Gastroesophageal sphincter (tissue), 4 donors: ENCODE measurements around the gene PSME4. TPM values are rescaled to one million over a fixed set of nuclear protein-coding genes. Genes with fewer than 3 reads are reported as not detected.
"Not testable (repeated sequence)": the region's sequence is repeated elsewhere in the genome, so short reads cannot be mapped to it uniquely, and the experiment has no call there.

Experiments used
- ATAC-seq: fragments of 150-250 bp; one replicate; pipeline ENCODE4 v1.9.1; 2016; ENCODE audit warnings: mild to moderate bottlenecking, moderate library complexity
- H3K27ac ChIP-seq, 4 donors: fragments of 200-600 bp; sonication (generic) in 3 of 4; 1 replicate in 3 of 4; 2 replicates in 1 of 4; pipeline ENCODE4 v1.5.1; 2016 to 2019
- H3K27me3 ChIP-seq: fragments of 200-600 bp; sonication (generic); one replicate; pipeline ENCODE4 v1.5.1; 2019
- H3K36me3 ChIP-seq, 2 donors: fragments of 200-600 bp; sonication (generic); one replicate each; pipeline ENCODE4 v1.5.1; 2019; ENCODE audit warnings: control low read depth in 1 of 2
- H3K4me1 ChIP-seq, 3 donors: fragments of 200-600 bp; sonication (generic); 1 replicate in 2 of 3; 2 replicates in 1 of 3; pipeline ENCODE4 v1.5.1; 2016 to 2019; ENCODE audit warnings: control low read depth in 2 of 3
- H3K4me3 ChIP-seq, 2 donors: fragments of 200-600 bp; sonication (generic); one replicate each; pipeline ENCODE4 v1.5.1; 2019; ENCODE audit warnings: mild to moderate bottlenecking in 1 of 2, moderate library complexity in 1 of 2
- H3K9me3 ChIP-seq, 3 donors: fragments of 200-600 bp; sonication (generic); one replicate each; pipeline ENCODE4 v1.5.1; 2017 to 2019; ENCODE audit warnings: control low read depth in 2 of 3
- EP300 ChIP-seq: sonication (generic); formaldehyde crosslinking; IDR thresholded peaks from one replicate; pipeline ENCODE4 v1.6.1; 2017; ENCODE audit warnings: antibody characterized with exemption, mild to moderate bottlenecking
- POLR2A ChIP-seq, 2 donors: fragments of 450-650 bp; IDR thresholded peaks; one replicate each; pipeline ENCODE4 v1.6.1; 2017; ENCODE audit warnings: antibody characterized with exemption in 2 of 2, mild to moderate bottlenecking in 2 of 2, moderate library complexity in 1 of 2
- POLR2AphosphoS5 ChIP-seq: sonication (generic); formaldehyde crosslinking; IDR thresholded peaks from one replicate; pipeline ENCODE4 v1.6.1; 2017; ENCODE audit warnings: antibody characterized with exemption
- WGBS, 2 donors: methylation state at CpG; one replicate each; pipeline ENCODE4 v1.1.5; 2018; ENCODE audit warnings: low coverage in 1 of 2; 5-methylcytosine and 5-hydroxymethylcytosine counted together
- total RNA-seq, 4 donors: library from RNA; depleted of rRNA; stranded (reverse); fragments of >200 nt; gene quantifications; one replicate each; pipeline ENCODE4 v1.1.0, GENCODE V29; 2016
- TF ChIP-seq, protein P1 (sequence below), 4 experiments: fragments of 200-600 bp in 2 of 4; fragments of 450-650 bp in 2 of 4; sonication (generic) in 1 of 4; IDR thresholded peaks; one replicate each; pipeline ENCODE4 v1.5.1; 2017 to 2019; ENCODE audit warnings: antibody characterized with exemption in 4 of 4, mild to moderate bottlenecking in 2 of 4, moderate library complexity in 2 of 4

PSME4 gene
- total RNA-seq, 4 donors from 2014 or later: 44.8 to 58.2 (median 49.4) TPM

DNA sequence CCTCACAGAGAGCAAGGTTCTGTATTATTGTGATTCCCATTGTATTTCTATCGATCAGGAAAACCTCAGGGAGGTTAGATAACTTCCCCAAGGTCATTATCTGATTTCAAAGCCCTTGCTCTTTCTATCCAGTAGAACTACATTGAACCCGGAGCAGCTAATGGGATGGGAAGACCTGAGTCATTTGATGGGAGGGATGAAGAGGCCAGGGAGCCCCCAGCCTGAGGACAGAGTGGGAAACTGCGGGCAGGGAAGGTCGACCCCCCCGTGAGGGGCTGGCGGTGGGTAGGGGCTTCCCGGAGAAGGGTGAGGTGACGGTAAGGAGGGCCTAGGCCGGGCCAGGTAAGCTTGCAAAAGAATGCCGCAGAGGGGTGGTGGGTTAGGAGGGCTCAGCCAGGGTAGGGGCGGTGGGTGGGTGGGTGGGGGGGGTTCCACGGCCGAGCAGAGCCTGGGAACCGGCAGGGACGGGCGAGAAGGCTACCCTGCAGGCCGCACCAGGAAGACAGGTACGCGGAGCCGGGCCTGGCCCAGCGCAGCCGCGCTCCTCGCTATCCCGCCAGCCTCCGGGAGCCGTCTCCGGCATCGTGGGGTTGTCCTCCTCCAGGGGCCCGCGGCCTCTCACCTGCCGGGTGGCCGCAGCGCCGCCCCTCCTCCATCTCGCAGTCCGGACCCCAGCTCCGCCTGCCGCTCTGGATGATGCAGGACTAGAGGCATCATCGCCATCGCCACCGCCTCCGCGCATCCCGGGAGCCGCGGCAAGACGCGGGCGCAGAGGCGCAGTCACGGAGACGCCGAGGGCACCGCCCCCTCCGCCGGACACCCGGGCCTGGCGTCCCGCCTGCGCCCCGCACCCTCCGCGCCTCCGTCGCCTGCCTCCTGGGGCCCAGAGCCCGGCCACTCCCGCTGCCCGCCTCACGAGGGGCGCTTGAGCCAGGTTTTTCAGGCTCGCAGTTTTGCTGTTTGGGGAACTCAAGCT lies 111.3 kb downstream of the PSME4 start, which contains the start of gene GPR75:
TSS of gene GPR75 (minus strand) at position 762 of the 976 bp plus-strand sequence. CDS start 5,211 bp downstream, outside the sequence.
- Histone ChIP-seq H3K9me3 (no peaks in the 10 kb centered on the region), H3K27ac (peak within 1 kb of the TSS in 3 of 4 donors; percentile 21 to 61 (median 33)), H3K4me3 (peak within 1 kb of the TSS; percentile 42 to 55), H3K36me3 (peaks cover 0 to 24% of the 10 kb centered on the region in 2 donors), H3K4me1 (peaks cover 0 to 14% (median 0%) of the 10 kb centered on the region in 3 donors), H3K27me3 (no peaks in the 10 kb centered on the region)
- 67% methylated on average over 1 of the region's 72 CpGs; no CpG with 5 or more reads in 1 of the 2 donors for WGBS, 2 donors
- peak; percentile 17 for TF ChIP-seq POLR2AphosphoS5
- no peak for TF ChIP-seq EP300
- TF ChIP-seq POLR2A (IDR thresholded peaks at IDR 0.05): no peak
- ATAC-seq: peak; percentile 79

DNA sequence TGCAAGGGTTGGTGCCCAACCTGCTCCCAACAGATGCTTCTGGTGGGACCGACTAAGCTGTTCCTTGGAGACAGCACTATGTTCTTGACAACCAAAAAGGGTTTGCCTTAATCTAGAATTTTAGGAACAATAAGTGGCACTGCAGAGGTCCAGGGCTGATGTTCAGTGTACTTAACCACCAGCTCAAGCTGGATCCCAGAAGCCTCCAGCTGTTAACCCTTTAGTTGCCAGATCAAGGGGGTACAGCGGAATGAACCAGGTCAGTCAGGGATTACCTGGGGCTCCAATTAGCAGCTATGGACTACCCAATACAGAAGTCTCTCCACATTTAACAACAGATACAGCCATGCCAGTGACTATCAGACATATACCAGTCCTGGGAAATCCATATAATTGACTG lies 114.5 kb downstream of the PSME4 start:
- Histone ChIP-seq H3K27me3 (no peaks in the 10 kb centered on the region), H3K9me3 (no peaks in the 10 kb centered on the region), H3K27ac (no peak overlapping the region), H3K36me3 (peaks cover 0 to 23% of the 10 kb centered on the region in 2 donors), H3K4me1 (peaks cover 0 to 14% (median 0%) of the 10 kb centered on the region in 3 donors), H3K4me3 (no peak overlapping the region)
- ATAC-seq: no peak
- WGBS, 2 donors: 71 to 80% methylated on average over 1 to 2 of the region's 2 CpGs
- TF ChIP-seq POLR2A (IDR thresholded peaks at IDR 0.05): no peak

DNA sequence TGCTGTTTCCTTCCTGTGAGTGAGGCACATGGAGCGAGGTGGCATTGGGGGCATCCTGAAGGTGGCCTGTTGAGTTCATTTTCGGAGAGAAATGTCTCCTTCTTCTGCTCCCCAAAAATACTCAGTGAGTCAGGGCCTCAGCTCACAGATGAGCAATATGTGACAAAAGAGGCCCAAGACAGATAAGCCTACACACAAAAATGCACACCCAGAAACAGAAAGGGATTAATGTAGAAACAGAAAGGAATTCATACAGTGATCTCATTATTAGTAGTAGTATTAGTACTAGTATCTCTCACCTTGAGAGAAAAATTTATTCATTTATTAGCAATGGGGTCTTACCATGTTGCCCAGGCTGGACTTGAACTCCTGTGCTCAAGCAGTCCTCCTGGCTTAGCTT lies 116.1 kb downstream of the PSME4 start:
- H3K4me3 ChIP-seq: no peak overlapping the region
- 96% methylated on average over 2 of the region's 2 CpGs; no CpG with 5 or more reads in 1 of the 2 donors for WGBS, 2 donors
- peaks cover 0 to 21% of the 10 kb centered on the region in 2 donors for H3K36me3 ChIP-seq
- H3K4me1 ChIP-seq: peaks cover 0 to 6% (median 0%) of the 10 kb centered on the region in 3 donors
- no peak overlapping the region for H3K27ac ChIP-seq
- H3K9me3 ChIP-seq: no peaks in the 10 kb centered on the region
- no peaks in the 10 kb centered on the region for H3K27me3 ChIP-seq
- no peak for ATAC-seq
- TF ChIP-seq POLR2A (IDR thresholded peaks at IDR 0.05) (no peak), POLR2AphosphoS5 (no peak), EP300 (no peak)
- TF ChIP-seq, protein P1, sequence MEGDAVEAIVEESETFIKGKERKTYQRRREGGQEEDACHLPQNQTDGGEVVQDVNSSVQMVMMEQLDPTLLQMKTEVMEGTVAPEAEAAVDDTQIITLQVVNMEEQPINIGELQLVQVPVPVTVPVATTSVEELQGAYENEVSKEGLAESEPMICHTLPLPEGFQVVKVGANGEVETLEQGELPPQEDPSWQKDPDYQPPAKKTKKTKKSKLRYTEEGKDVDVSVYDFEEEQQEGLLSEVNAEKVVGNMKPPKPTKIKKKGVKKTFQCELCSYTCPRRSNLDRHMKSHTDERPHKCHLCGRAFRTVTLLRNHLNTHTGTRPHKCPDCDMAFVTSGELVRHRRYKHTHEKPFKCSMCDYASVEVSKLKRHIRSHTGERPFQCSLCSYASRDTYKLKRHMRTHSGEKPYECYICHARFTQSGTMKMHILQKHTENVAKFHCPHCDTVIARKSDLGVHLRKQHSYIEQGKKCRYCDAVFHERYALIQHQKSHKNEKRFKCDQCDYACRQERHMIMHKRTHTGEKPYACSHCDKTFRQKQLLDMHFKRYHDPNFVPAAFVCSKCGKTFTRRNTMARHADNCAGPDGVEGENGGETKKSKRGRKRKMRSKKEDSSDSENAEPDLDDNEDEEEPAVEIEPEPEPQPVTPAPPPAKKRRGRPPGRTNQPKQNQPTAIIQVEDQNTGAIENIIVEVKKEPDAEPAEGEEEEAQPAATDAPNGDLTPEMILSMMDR (IDR thresholded peaks at IDR 0.05): no peak

DNA sequence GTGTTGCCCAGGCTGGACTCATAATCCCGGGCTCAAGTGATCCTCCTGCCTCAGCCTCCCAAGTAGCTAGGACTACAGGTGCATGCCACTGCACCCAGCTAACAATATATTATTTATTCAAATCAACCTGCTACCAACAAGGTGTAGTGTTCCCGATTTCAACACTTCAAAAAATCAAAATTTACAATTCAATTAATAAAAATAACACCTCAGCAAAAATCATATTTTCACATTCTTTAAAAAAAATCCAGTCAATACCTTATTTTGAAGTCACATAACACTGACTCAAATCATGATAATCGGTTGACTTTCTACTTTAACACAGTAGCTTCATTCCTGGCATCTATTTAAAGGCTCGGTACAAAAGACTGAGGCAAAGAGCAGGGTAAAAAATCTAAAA lies 118.3 kb downstream of the PSME4 start:
- no peaks in the 10 kb centered on the region for H3K27me3 ChIP-seq
- TF ChIP-seq POLR2A (IDR thresholded peaks at IDR 0.05): no peak
- TF ChIP-seq EP300: no peak
- no peak for TF ChIP-seq POLR2AphosphoS5
- TF ChIP-seq, protein P1 (IDR thresholded peaks at IDR 0.05): no peak
- peaks cover 0 to 23% of the 10 kb centered on the region in 2 donors for H3K36me3 ChIP-seq
- ATAC-seq: no peak
- no peaks in the 10 kb centered on the region for H3K4me1 ChIP-seq
- H3K27ac ChIP-seq: no peak overlapping the region
- H3K4me3 ChIP-seq: no peak overlapping the region
- WGBS, 2 donors: 97% methylated on average over 4 of the region's 4 CpGs
- no peaks in the 10 kb centered on the region for H3K9me3 ChIP-seq

DNA sequence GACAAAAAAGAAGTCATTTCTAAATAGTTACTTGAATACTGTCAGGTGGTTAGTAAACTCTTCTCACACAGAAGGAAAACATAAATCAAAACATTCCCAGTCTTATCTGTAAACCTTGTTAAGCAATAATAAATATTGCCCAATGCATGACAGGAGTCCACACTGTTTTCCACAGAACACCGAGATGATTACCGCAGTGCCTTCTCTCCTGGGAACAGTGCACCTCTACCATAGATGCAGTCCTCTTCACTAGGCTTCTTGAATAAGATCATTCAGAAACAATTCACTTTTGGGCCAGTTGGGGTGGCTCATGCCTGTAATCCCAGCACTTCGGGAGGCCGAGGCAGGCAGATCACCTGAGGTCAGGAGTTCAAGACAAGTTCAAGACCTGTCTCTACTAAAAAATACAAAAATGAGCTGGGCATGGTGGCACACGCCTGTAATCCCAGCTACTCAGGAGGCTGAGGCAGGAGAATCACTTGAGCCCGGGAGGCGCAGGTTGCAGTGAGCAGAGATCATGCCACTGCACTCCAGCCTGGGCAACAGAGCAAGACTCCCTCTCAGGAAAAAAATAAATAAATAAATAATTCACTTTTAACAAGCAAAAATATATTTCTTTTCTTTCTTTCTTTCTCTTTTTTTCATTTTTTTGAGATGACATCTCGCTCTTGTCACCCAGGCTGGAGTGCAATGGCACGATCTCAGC lies 119.6 kb downstream of the PSME4 start:
- peaks cover 0 to 24% of the 10 kb centered on the region in 2 donors for H3K36me3 ChIP-seq
- not testable (repeated sequence) for H3K27ac ChIP-seq, H3K4me3 ChIP-seq, H3K4me1 ChIP-seq, H3K27me3 ChIP-seq, ATAC-seq, H3K9me3 ChIP-seq
- WGBS, 2 donors: 90 to 91% methylated on average over 6 of the region's 9 CpGs

DNA sequence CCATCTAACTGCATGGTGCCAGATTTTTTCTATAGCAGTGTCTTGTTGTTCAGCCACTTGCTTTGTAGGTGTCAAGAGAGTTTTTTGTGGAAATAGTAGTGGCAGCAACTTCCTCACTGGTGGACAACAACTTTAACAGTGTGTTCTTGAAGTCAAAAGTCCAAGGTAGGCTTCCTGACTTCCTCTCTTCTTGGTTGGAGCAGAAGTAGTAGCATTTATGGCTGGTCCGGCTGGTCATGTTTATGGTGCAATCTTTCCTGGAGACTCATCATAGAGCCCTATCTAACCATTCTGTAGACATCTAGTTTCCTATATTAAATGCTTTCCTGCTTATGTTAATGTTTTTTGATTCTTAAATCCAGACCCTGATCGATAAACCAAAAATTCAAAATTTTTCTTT lies 122.7 kb downstream of the PSME4 start:
- H3K27me3 ChIP-seq: no peaks in the 10 kb centered on the region
- ATAC-seq: no peak

More for the DNA sequence above, 122.7 kb downstream of the PSME4 start:
- Histone ChIP-seq H3K36me3 (peaks cover 0 to 6% of the 10 kb centered on the region in 2 donors), H3K27ac (no peak overlapping the region), H3K4me3 (no peak overlapping the region), H3K4me1 (no peaks in the 10 kb centered on the region), H3K9me3 (no peaks in the 10 kb centered on the region)
- TF ChIP-seq POLR2A (IDR thresholded peaks at IDR 0.05): no peak
- TF ChIP-seq EP300: no peak
- no peak for TF ChIP-seq POLR2AphosphoS5
- TF ChIP-seq, protein P1 (IDR thresholded peaks at IDR 0.05): no peak
- 90 to 100% methylated on average over 2 of the region's 2 CpGs for WGBS, 2 donors
